ENCODE measurements around the gene E4F1.

E4F1 gene

DNA sequence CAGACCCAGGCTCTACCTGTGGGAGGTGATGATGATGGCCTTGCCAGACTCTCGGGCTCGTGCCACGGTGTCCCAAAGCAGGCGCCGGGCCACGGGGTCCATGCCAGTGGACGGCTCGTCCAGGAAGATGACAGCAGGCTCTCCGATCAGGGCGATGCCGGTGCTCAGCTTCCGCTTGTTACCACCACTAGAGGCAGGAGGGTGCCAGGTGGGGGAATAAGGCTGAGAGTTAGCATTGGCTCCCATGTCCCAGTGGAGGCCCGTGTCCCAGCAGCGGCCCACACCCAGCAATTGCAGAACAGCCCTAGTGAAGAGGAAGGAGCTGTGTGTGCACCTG is 54.8 kb downstream of the E4F1 start:
- no peak for DNase-seq

- no peak for DNase-seq
Measured at GRCh38 chr16:2278956-2279800, 55.8 kb downstream of the E4F1 start.

DNA sequence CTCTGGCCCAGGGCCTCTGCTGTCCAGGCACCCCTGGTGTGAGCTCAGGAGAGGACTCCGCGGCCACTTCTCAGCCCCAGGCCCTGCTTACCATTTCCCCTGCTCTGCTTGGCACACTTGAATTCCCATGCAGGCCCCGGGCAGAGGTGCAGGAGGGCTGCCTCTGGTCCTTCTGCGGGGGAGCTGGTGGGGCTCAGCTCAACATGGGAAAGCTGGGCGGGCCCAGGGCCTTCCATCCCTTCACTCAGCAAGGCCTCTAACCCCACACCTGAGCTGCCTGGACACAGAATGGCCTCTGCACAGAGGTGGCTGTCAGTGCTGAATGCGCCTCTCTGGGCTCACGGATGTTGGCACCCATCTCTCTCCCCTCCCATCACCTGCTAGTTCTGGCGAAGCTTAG is 57.1 kb downstream of the E4F1 start:
- no peak for DNase-seq

DNA sequence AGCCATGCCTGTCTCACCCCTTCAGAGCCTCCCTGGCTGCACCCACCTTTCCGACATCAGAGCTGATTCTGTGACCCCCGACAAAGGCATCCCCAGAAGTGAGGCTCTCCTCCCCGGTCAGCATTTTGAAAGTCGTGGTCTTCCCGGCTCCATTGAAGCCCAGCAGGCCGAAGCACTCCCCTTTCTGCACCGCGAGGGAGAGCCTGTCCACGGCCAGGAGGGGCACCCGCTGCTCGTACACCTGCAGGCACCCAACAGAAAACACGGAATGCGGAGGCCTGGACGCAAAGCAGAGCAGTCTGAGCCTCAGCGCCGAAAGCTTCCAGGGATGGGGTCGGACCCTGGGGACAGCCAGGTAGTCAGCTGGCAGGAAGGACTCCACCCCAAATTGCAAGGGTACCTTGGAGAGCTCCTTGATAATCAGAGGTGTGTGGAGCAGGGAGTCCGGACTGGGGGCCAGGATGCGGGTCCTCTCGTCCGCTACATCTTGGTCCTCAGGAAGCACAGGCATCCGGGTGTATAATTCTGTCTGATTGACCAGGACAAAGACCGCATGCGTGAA is 57.7 kb downstream of the E4F1 start:
- no peak for DNase-seq

GRCh38 chr16:2282262-2282661 is 58.9 kb downstream of the E4F1 start:
- DNase-seq, result no peak

- no peak for DNase-seq
Measured at GRCh38 chr16:2282866-2283555, 59.6 kb downstream of the E4F1 start.

GRCh38 chr16:2284001-2284770 is 60.8 kb downstream of the E4F1 start:
- no peak for DNase-seq

- no peak for DNase-seq
Measured at GRCh38 chr16:2284797-2285576, 61.6 kb downstream of the E4F1 start.

Measured in suppressor macrophage treated with lipopolysaccharide for 4 hours (primary cell).